DLD1 (cell line): ENCODE results near the gene EIF5AL1.
"Not testable (repeated sequence)": the region's sequence is repeated elsewhere in the genome, so short reads cannot be mapped to it uniquely, and the experiment has no call there.

Experiments used
- in situ Hi-C: cut with HindIII; loops from 2 replicates; pipeline ENCODE4 v1.10.0; 2017; ENCODE audit warnings: low sequenced_read_pairs

Gene EIF5AL1

DNA sequence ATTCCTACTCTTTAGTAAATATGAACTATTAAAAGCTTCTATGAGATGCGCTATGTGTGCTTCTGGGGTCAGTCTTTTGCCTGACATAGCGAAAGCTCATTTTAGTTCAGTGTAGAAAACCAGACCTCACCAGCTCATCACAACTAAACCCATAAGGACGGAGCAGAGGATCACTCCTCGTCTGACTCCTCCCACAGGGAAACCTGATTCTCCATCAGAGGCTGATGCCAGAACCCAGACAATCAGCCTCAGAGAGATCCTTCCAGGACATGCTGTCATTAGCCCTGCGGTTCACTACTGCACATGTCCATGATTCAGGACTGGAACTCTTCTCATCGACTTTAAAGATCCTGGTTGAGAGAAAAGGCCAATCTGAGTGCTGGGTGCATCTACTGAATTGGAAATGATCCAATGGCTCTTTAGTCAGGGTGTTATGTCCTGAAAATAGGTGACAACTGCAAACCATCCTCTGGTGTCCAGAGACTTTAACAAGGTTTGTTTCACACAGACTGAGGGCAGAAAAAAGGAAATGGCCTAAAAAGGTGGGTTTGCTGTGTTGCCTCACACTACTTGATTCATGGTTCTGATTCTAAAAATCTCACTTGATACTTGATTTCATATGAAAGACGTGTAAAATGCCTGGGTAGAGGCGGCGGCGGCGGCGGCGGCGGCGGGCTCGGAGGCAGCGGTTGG, at the start of gene EIF5AL1:
Gene EIF5AL1 (plus strand): TSS at position 643 of the 693 bp plus-strand sequence. CDS start 117 bp downstream, outside the sequence.
- in situ Hi-C loops, result not testable (repeated sequence)

DNA sequence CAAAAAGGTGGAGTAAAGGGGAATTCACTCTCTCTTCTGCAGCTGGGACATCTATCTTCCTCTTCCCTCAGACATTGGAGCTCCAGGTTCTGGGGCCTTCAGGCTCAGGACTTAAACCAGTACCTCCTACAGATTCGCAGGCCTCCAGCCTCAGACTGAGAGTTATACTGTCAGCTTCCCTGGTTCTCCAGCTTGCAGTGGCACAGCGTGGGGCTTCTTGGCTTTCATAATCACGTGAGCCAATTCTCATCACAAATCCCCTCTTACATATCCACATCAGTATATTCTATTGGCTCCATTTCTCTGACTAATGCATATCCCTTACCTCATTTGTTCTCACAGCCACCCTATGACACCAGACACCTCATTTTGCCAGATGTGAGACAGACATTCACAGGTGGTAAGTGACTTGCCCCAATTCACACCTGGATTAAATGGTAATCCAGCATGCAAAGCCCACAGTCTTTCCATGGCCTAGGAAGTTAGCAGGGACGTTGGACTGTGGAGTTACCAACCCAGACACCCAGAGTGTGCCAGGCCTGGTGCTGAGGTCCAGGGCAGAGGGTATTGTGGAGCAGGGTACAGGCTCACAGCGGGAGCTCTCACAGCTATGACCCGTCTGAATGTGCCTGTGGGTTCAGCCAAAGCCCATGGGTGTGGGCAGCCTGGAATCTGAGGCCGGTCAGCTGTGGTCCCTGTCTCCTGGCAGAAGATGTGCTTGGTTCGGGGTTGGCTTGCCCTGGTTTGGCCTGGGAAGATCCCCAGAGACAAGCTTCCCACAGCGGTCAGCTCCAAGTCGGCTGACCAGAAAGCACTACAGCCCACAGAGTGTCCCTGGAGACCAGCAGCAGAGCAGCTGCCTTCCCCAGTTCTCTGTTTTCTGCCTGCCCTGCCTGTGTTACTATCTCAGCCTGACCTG, 48.5 kb upstream of the EIF5AL1 start:
- in situ Hi-C loops, result loop anchor here (25.0 kb wide), 1 partner anchor 1427 kb away; the partner anchor contains the start of genes POLR3A and RPS24

DNA sequence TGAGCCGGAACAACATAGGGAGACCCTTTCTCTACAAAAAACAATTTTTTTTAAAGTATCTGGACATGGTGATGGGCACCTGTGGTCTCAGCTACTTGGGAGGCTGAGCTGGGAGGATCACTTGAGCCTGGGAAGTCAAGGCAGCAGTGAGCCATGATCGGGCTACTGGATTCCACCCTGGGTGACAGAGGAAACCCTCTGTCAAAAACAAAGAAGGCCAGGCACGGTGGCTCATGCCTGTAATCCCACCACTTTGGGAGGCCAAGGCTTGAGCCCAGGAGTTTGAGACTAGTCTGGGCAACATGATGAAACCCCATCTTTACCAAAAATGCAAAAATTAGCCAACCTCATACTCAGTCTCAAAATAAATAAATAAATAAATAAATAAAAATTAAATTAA, 47.0 kb upstream of the EIF5AL1 start:
- in situ Hi-C loops, result loop anchor here (25.0 kb wide), 1 partner anchor 1428 kb away; the partner anchor contains the start of genes POLR3A and RPS24

DNA sequence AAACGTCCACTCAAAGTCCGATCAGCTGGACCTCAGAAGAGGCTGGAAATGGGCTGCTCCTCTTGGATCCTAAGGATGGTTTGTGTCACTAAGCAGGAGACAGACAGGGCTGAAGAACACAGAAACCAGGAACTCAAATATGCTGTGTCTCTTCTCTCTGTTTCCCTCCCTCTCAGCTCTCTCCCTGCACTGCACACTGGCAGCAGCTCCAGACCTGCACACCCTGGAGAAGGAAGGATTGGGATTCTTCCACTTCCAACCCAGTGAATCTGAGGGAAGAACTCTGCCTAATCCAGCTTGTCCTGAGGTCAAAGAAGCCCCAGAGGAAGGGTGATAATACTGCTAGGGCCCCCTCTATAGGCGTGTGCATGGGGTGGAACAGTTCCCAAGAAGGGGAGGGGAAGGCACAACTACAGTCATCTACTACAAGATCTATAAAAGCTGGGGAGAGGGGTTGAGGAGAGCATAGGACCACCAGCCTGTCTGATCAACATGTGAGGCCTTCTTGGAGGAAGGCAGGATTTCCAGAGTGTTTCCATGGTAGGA, 44.2 kb upstream of the EIF5AL1 start:
- in situ Hi-C loops, result loop anchor here (25.0 kb wide), 1 partner anchor 1431 kb away; the partner anchor contains the start of genes POLR3A and RPS24

GRCh38 chr10:79468841-79469585, 43.3 kb upstream of the EIF5AL1 start:
- in situ Hi-C loops, result loop anchor here (25.0 kb wide), 1 partner anchor 1432 kb away; the partner anchor contains the start of genes POLR3A and RPS24

DNA sequence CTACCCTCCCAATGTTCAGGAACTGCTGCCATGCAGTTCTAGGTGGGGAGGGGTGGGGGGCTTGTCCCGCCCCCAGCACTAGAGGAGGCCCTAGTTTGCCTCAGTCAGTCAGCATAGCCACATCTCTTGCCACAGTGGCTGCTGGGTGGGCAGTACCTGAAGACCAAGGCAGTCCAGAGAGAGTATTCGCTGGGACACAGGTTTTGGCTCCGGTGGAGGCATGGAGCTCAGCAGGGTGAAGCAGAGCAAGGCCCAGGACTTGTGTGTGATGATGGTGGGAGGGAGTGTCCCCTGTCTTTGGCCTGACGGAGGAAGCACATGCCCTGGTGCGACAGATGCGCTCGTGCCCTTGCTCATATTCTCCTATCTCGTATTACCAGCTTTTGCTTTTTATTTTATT, 42.2 kb upstream of the EIF5AL1 start:
- in situ Hi-C loops, result loop anchor here (25.0 kb wide), 1 partner anchor 1433 kb away; the partner anchor contains the start of genes POLR3A and RPS24

DNA sequence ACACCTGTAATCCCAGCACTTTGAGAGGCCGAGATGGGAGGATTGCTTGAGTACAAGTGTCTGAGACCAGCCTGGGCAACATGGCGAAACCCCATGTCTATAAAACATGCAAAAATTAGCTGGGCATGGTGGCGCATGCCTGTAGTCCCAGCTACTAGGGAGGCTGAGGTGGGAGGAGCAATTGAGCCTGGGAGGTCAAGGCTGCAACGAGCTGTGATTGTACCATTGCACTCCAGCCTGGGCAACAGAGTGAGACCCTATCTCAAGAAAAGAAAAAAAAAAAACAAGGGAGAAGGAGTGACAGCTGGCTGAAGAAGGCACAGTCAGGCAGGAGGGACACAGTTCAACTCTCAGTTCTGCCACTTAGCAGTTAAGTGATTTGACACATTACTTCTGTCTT, 40.6 kb upstream of the EIF5AL1 start:
- in situ Hi-C loops, result loop anchor here (25.0 kb wide), 1 partner anchor 1434 kb away; the partner anchor contains the start of genes POLR3A and RPS24

DNA sequence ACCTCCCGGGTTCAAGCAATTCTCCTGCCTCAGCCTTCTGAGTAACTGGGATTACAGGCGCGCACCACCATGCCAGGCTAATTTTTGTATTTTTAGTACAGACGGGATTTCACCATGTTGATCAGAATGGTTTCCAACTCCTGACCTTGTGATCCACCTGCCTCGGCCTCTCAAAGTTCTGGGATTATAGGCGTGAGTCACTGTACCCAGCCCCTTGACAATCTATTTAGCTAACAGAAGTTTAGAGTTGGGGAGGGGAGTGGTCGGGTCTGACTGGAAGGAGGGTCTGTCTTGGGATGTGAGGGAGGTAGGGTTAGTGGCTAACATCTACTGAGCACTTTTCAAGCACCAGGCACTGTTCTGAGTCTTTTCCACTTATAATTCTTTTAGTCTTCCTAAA, 39.9 kb upstream of the EIF5AL1 start:
- in situ Hi-C loops, result loop anchor here (25.0 kb wide), 1 partner anchor 1435 kb away; the partner anchor contains the start of genes POLR3A and RPS24

- in situ Hi-C loops, result loop anchor here (25.0 kb wide), 1 partner anchor 1436 kb away; the partner anchor contains the start of genes POLR3A and RPS24
Observed at GRCh38 chr10:79472951-79473350, 39.4 kb upstream of the EIF5AL1 start.

DNA sequence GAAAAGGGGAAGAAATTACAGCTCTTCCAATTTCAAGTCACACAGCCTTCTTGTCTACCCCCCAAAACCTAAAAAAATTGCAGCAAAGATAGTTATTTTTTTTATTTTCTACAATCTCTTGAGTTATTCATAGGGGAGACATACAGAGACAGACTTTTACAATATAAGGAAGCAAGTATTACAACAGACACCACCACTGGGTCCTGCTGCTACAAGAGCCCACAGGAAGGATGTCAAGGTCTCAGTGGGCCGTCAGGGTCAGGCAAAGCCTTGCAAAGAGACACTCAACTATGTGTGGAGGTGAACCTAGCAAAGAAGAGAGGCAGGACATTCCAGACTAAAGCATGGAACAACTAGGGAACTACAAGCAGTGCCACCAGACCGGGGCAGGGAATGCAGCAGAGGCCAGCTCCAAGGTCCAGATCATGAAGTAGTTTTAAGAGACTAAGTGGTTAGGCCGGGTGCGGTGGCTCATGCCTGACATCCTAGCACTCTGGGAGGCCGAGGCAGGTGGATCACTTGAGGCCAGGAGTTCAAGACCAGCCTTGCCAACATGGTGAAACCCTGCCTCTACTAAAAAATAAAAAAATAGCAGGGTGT, 38.7 kb upstream of the EIF5AL1 start:
- in situ Hi-C loops, result loop anchor here (25.0 kb wide), 1 partner anchor 1436 kb away; the partner anchor contains the start of genes POLR3A and RPS24

GRCh38 chr10:79475119-79475653, 37.1 kb upstream of the EIF5AL1 start:
- in situ Hi-C loops, result loop anchor here (25.0 kb wide), 1 partner anchor 113 kb away; no protein-coding TSS in a partner anchor

DNA sequence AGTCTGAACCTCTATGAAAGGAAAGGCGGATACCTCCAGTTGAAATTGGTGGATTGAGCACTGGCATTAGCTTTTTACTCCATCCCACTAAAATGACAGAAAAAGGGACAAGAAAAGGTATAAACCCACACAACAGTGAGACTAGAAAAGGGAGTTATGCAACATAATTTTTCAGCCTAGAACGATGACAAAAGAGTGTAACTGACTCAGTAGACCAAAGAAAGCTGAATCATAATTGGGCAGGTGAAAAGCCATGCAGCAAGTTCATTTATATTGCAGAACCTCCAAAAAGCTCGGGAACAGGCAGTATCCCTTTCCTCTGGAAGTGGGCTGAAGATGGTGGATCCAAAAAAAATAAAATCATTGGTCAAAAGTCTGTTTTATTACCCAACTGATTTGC, 36.5 kb upstream of the EIF5AL1 start:
- in situ Hi-C loops, result loop anchor here (25.0 kb wide), 1 partner anchor 114 kb away; no protein-coding TSS in a partner anchor

DNA sequence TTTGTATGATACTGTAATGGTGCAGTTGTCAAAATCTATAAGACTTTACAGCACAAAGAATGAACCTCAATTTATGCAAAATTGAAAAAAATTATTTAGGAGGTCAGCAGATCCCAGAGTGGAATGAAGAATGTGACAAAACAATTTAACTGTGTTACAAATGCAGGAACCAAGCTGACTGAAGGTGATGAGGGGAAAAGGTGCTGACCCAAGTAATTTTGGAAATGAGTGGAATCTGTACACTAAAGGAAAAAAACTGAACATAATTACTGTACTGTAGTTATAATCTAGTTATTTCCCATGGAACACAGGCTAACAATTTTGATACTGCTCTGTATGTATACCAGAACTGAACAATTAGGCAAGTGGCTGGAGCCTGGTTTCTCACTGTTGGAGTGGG, 35.7 kb upstream of the EIF5AL1 start:
- in situ Hi-C loops, result loop anchor here (25.0 kb wide), 1 partner anchor 114 kb away; no protein-coding TSS in a partner anchor

GRCh38 chr10:79477456-79477855, 34.9 kb upstream of the EIF5AL1 start:
- in situ Hi-C loops, result loop anchor here (25.0 kb wide), 1 partner anchor 115 kb away; no protein-coding TSS in a partner anchor

DNA sequence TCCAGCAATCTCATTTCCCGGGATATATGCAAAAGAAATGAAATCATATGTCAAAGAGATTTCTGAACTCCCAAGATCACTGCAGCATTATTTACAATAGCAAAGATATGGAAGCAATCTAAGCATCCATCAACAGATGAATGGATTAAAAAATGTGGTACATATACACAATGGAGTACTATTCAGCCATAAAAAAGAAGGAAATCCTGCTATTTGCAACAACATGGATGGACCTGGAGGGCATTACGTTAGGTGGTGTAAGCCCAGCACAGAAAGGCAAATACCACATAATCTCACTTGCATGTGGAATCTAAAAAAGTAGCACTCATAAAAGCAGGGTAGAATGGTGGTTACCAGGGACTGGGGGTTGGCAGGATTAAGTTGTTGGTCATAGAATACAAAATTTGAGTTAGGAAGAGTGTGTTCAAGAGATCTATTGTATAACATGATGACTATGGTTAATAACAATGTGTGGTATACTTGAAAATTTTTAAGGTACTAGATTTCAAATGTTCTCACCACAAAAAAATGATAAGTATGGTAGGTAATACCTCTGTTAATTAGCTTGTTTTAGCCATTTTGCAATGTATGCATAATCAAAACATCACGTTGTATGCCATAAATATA, 32.9 kb upstream of the EIF5AL1 start:
- in situ Hi-C loops, result loop anchor here (25.0 kb wide), 1 partner anchor 117 kb away; no protein-coding TSS in a partner anchor

GRCh38 chr10:79482304-79482703, 30.0 kb upstream of the EIF5AL1 start:
- in situ Hi-C loops, result loop anchor here (25.0 kb wide), 1 partner anchor 120 kb away; no protein-coding TSS in a partner anchor

DNA sequence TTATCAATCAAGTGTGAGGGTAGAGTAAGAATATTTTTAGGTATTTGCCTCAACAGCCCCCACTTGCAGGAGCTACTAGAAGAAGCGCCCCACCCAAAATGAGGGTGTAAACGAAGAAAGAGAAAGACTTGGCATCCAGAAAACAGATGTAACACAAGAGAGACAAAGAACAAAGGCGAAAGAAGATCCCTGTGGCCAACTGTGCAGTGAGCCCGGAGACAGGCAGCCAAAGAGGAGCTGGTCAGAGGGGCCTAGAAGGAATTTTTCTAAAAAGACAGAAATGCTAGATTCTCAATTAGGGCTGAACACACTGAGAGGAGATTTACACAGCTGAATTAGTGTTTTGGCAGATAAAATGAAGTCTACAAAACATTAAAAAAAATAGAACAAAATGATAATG, 29.6 kb upstream of the EIF5AL1 start:
- in situ Hi-C loops, result loop anchor here (25.0 kb wide), 1 partner anchor 120 kb away; no protein-coding TSS in a partner anchor

- in situ Hi-C loops, result loop anchor here (25.0 kb wide), 1 partner anchor 121 kb away; no protein-coding TSS in a partner anchor
Observed at GRCh38 chr10:79483299-79483698, 29.0 kb upstream of the EIF5AL1 start.
